ENCODE data around the gene MTERF4. TPM values are rescaled to one million over a fixed set of nuclear protein-coding genes. Genes with fewer than 3 reads are reported as not detected.

MTERF4 gene
- total RNA-seq, 1 donor from 2014 or later = 35.4 TPM

GRCh38 chr2:241065355-241065803 lies 36.7 kb downstream of the MTERF4 start:
- intact Hi-C loops (cut with micrococcal nuclease) = no loop called here
- Mint-ChIP-seq H3K27ac (no peak overlapping the region), H3K4me1 (ENCODE audit: low read depth) (no peaks in the 10 kb centered on the region), H3K9me3 (no peaks in the 10 kb centered on the region), H3K36me3 (ENCODE audit: low read depth) (no peaks in the 10 kb centered on the region), H3K27me3 (ENCODE audit: low read depth) (peaks cover 2% of the 10 kb centered on the region), H3K4me3 (ENCODE audit: low read depth) (no peak overlapping the region)
- no peak for DNase-seq (ENCODE audit: low spot score)

GRCh38 chr2:241064802-241065354 lies 37.2 kb downstream of the MTERF4 start:
- no peaks in the 10 kb centered on the region for H3K36me3 Mint-ChIP-seq (ENCODE audit: low read depth)
- H3K9me3 Mint-ChIP-seq = no peaks in the 10 kb centered on the region
- H3K4me1 Mint-ChIP-seq (ENCODE audit: low read depth) = no peaks in the 10 kb centered on the region
- H3K4me3 Mint-ChIP-seq (ENCODE audit: low read depth) = no peak overlapping the region
- DNase-seq (ENCODE audit: low spot score) = no peak
- intact Hi-C loops (cut with micrococcal nuclease) = no loop called here
- no peak overlapping the region for H3K27ac Mint-ChIP-seq
- H3K27me3 Mint-ChIP-seq (ENCODE audit: low read depth) = peaks cover 2% of the 10 kb centered on the region

- H3K27me3 Mint-ChIP-seq (ENCODE audit: low read depth) = peaks cover 4% of the 10 kb centered on the region
- H3K36me3 Mint-ChIP-seq (ENCODE audit: low read depth) = no peaks in the 10 kb centered on the region
- no peak overlapping the region for H3K27ac Mint-ChIP-seq
- no peak overlapping the region for H3K4me3 Mint-ChIP-seq (ENCODE audit: low read depth)
- intact Hi-C loops (cut with micrococcal nuclease) = no loop called here
- H3K9me3 Mint-ChIP-seq = no peaks in the 10 kb centered on the region
- no peaks in the 10 kb centered on the region for H3K4me1 Mint-ChIP-seq (ENCODE audit: low read depth)
- no peak for DNase-seq (ENCODE audit: low spot score)
These were observed 37.9 kb downstream of the MTERF4 start for GRCh38 chr2:241064008-241064801.

- Mint-ChIP-seq H3K4me1 (ENCODE audit: low read depth) (no peaks in the 10 kb centered on the region), H3K9me3 (no peaks in the 10 kb centered on the region), H3K27me3 (ENCODE audit: low read depth) (peaks cover 4% of the 10 kb centered on the region), H3K27ac (no peak overlapping the region), H3K36me3 (ENCODE audit: low read depth) (no peaks in the 10 kb centered on the region), H3K4me3 (ENCODE audit: low read depth) (no peak overlapping the region)
- intact Hi-C loops (cut with micrococcal nuclease) = no loop called here
- DNase-seq (ENCODE audit: low spot score) = no peak
These were observed 38.5 kb downstream of the MTERF4 start for GRCh38 chr2:241063587-241063986.

- intact Hi-C loops (cut with micrococcal nuclease) = no loop called here
- Mint-ChIP-seq H3K36me3 (ENCODE audit: low read depth) (no peaks in the 10 kb centered on the region), H3K9me3 (no peaks in the 10 kb centered on the region), H3K27me3 (ENCODE audit: low read depth) (peaks cover 4% of the 10 kb centered on the region), H3K27ac (no peak overlapping the region), H3K4me1 (ENCODE audit: low read depth) (no peaks in the 10 kb centered on the region), H3K4me3 (ENCODE audit: low read depth) (no peak overlapping the region)
- no peak for DNase-seq (ENCODE audit: low spot score)
These were observed 39.0 kb downstream of the MTERF4 start for GRCh38 chr2:241063093-241063551.

- Mint-ChIP-seq H3K36me3 (ENCODE audit: low read depth) (no peaks in the 10 kb centered on the region), H3K27ac (no peak overlapping the region), H3K9me3 (no peaks in the 10 kb centered on the region), H3K4me1 (ENCODE audit: low read depth) (no peaks in the 10 kb centered on the region), H3K27me3 (ENCODE audit: low read depth) (peaks cover 4% of the 10 kb centered on the region), H3K4me3 (ENCODE audit: low read depth) (no peak overlapping the region)
- intact Hi-C loops (cut with micrococcal nuclease) = no loop called here
- no peak for DNase-seq (ENCODE audit: low spot score)
These were observed 39.5 kb downstream of the MTERF4 start for GRCh38 chr2:241062389-241063092.

- Mint-ChIP-seq H3K27ac (no peak overlapping the region), H3K4me3 (ENCODE audit: low read depth) (no peak overlapping the region), H3K36me3 (ENCODE audit: low read depth) (no peaks in the 10 kb centered on the region), H3K4me1 (ENCODE audit: low read depth) (no peaks in the 10 kb centered on the region), H3K27me3 (ENCODE audit: low read depth) (peaks cover 4% of the 10 kb centered on the region), H3K9me3 (no peaks in the 10 kb centered on the region)
- intact Hi-C loops (cut with micrococcal nuclease) = no loop called here
- no peak for DNase-seq (ENCODE audit: low spot score)
These were observed 40.8 kb downstream of the MTERF4 start for GRCh38 chr2:241061275-241061674.

GRCh38 chr2:241053576-241054251 lies 48.4 kb downstream of the MTERF4 start:
- intact Hi-C loops (cut with micrococcal nuclease) = no loop called here
- H3K36me3 Mint-ChIP-seq (ENCODE audit: low read depth) = no peaks in the 10 kb centered on the region
- H3K27ac Mint-ChIP-seq = no peak overlapping the region
- H3K4me1 Mint-ChIP-seq (ENCODE audit: low read depth) = no peaks in the 10 kb centered on the region
- DNase-seq (ENCODE audit: low spot score) = no peak
- H3K27me3 Mint-ChIP-seq (ENCODE audit: low read depth) = no peaks in the 10 kb centered on the region
- H3K9me3 Mint-ChIP-seq = no peaks in the 10 kb centered on the region
- H3K4me3 Mint-ChIP-seq (ENCODE audit: low read depth) = no peak overlapping the region

GRCh38 chr2:241052677-241053360 lies 49.3 kb downstream of the MTERF4 start:
- intact Hi-C loops (cut with micrococcal nuclease) = no loop called here
- Mint-ChIP-seq H3K9me3 (no peaks in the 10 kb centered on the region), H3K36me3 (ENCODE audit: low read depth) (no peaks in the 10 kb centered on the region), H3K4me3 (ENCODE audit: low read depth) (no peak overlapping the region), H3K27ac (no peak overlapping the region), H3K4me1 (ENCODE audit: low read depth) (no peaks in the 10 kb centered on the region), H3K27me3 (ENCODE audit: low read depth) (no peaks in the 10 kb centered on the region)
- no peak for DNase-seq (ENCODE audit: low spot score)

GRCh38 chr2:241051578-241052487 lies 50.3 kb downstream of the MTERF4 start:
- no peak for DNase-seq (ENCODE audit: low spot score)
- intact Hi-C loops (cut with micrococcal nuclease) = no loop called here
- H3K27me3 Mint-ChIP-seq (ENCODE audit: low read depth) = no peaks in the 10 kb centered on the region

GRCh38 chr2:241050624-241051577 lies 51.2 kb downstream of the MTERF4 start:
- Mint-ChIP-seq H3K27ac (no peak overlapping the region), H3K27me3 (ENCODE audit: low read depth) (no peaks in the 10 kb centered on the region), H3K9me3 (no peaks in the 10 kb centered on the region), H3K4me1 (ENCODE audit: low read depth) (no peaks in the 10 kb centered on the region), H3K4me3 (ENCODE audit: low read depth) (no peak overlapping the region), H3K36me3 (ENCODE audit: low read depth) (no peaks in the 10 kb centered on the region)
- DNase-seq (ENCODE audit: low spot score) = no peak
- intact Hi-C loops (cut with micrococcal nuclease) = no loop called here

More at GRCh38 chr2:241051578-241052487, 50.3 kb downstream of the MTERF4 start:
- no peaks in the 10 kb centered on the region for H3K9me3 Mint-ChIP-seq
- no peaks in the 10 kb centered on the region for H3K36me3 Mint-ChIP-seq (ENCODE audit: low read depth)
- H3K4me1 Mint-ChIP-seq (ENCODE audit: low read depth) = no peaks in the 10 kb centered on the region
- H3K27ac Mint-ChIP-seq = no peak overlapping the region
- H3K4me3 Mint-ChIP-seq (ENCODE audit: low read depth) = no peak overlapping the region
